OCI-LY7 (cell line): Measurements from ENCODE around the gene TSPAN9.

Source experiments
- EZH2phosphoT487 ChIP-seq: fragments of 200-600 bp; sonication (generic); IDR thresholded peaks from 2 replicates; pipeline ENCODE4 v1.6.1; 2018; ENCODE audit warnings: low read depth, borderline replicate concordance, mild to moderate bottlenecking, mixed run types, antibody characterized with exemption, low read length, moderate library complexity, mixed read lengths
- TF ChIP-seq, protein P1 (sequence below): fragments of 200-600 bp; sonication (generic); conservative IDR thresholded peaks from 2 replicates; pipeline ENCODE4 v1.5.1; 2014; ENCODE audit warnings: mild to moderate bottlenecking, antibody characterized with exemption, low read length, moderate library complexity, mixed read lengths

DNA sequence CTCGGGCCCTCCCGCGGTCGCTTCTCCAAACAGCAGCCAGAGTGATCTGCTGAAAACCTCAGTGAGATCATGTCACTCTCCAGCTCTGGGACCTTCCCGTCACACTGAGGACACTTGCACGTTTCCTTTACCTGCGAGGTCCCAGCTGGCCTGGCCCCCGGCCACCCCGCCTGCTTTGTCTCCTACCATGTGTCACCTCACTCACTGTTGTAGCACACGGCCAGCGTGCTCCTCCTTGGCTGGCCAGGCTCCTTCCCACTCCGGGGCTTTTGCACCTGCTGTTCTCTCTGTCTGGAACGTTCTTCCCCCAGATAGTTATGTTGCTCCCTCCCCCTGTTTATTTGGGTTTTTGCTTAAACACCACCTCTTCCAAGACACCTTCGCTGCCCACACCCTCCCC is 199.0 kb downstream of the TSPAN9 start:
- TF ChIP-seq, protein P1, sequence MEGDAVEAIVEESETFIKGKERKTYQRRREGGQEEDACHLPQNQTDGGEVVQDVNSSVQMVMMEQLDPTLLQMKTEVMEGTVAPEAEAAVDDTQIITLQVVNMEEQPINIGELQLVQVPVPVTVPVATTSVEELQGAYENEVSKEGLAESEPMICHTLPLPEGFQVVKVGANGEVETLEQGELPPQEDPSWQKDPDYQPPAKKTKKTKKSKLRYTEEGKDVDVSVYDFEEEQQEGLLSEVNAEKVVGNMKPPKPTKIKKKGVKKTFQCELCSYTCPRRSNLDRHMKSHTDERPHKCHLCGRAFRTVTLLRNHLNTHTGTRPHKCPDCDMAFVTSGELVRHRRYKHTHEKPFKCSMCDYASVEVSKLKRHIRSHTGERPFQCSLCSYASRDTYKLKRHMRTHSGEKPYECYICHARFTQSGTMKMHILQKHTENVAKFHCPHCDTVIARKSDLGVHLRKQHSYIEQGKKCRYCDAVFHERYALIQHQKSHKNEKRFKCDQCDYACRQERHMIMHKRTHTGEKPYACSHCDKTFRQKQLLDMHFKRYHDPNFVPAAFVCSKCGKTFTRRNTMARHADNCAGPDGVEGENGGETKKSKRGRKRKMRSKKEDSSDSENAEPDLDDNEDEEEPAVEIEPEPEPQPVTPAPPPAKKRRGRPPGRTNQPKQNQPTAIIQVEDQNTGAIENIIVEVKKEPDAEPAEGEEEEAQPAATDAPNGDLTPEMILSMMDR: no peak
- no peak for TF ChIP-seq EZH2phosphoT487
